ENCODE measurements around the gene MAP2K5.

Gene MAP2K5

GRCh38 chr15:67560320-67560719 lies 17.8 kb downstream of the MAP2K5 start:
- no peak for FAIRE-seq

GRCh38 chr15:67563092-67563491 lies 20.6 kb downstream of the MAP2K5 start:
- no peak for FAIRE-seq

- FAIRE-seq, result no peak
Measured at GRCh38 chr15:67564021-67564967, 21.8 kb downstream of the MAP2K5 start.

- FAIRE-seq, result no peak
Measured at GRCh38 chr15:67564968-67565345, 22.5 kb downstream of the MAP2K5 start.

- FAIRE-seq, result no peak
Measured at GRCh38 chr15:67569668-67570067, 27.2 kb downstream of the MAP2K5 start.

- FAIRE-seq, result peak; percentile 58
Measured at GRCh38 chr15:67570875-67571647, 28.6 kb downstream of the MAP2K5 start.

- FAIRE-seq, result no peak
Measured at GRCh38 chr15:67571648-67572415, 29.3 kb downstream of the MAP2K5 start.

GRCh38 chr15:67573194-67573593 lies 30.7 kb downstream of the MAP2K5 start:
- FAIRE-seq, result no peak

- no peak for FAIRE-seq
Measured at GRCh38 chr15:67575039-67575502, 32.6 kb downstream of the MAP2K5 start.

- no peak for FAIRE-seq
Measured at GRCh38 chr15:67578020-67578600, 35.6 kb downstream of the MAP2K5 start.

GRCh38 chr15:67579164-67579563 lies 36.7 kb downstream of the MAP2K5 start:
- FAIRE-seq, result no peak

- FAIRE-seq, result no peak
Measured at GRCh38 chr15:67579967-67580366, 37.5 kb downstream of the MAP2K5 start.

GRCh38 chr15:67584157-67584556 lies 41.7 kb downstream of the MAP2K5 start:
- FAIRE-seq, result no peak

GRCh38 chr15:67585681-67586080 lies 43.2 kb downstream of the MAP2K5 start:
- no peak for FAIRE-seq

- FAIRE-seq, result no peak
Measured at GRCh38 chr15:67587331-67587730, 44.8 kb downstream of the MAP2K5 start.

GRCh38 chr15:67587754-67588153 lies 45.3 kb downstream of the MAP2K5 start:
- FAIRE-seq, result no peak

- FAIRE-seq, result no peak
Measured at GRCh38 chr15:67590191-67590590, 47.7 kb downstream of the MAP2K5 start.

GRCh38 chr15:67592245-67592644 lies 49.7 kb downstream of the MAP2K5 start:
- no peak for FAIRE-seq

- no peak for FAIRE-seq
Measured at GRCh38 chr15:67593562-67593961, 51.1 kb downstream of the MAP2K5 start.

GRCh38 chr15:67594770-67595169 lies 52.3 kb downstream of the MAP2K5 start:
- FAIRE-seq, result no peak

- FAIRE-seq, result no peak
Measured at GRCh38 chr15:67595572-67595971, 53.1 kb downstream of the MAP2K5 start.

GRCh38 chr15:67601073-67601472 lies 58.6 kb downstream of the MAP2K5 start:
- no peak for FAIRE-seq

GRCh38 chr15:67603063-67603462 lies 60.6 kb downstream of the MAP2K5 start:
- FAIRE-seq, result no peak
